ENCODE data around the gene SPATA19. TPM values are rescaled to one million over a fixed set of nuclear protein-coding genes. Genes with fewer than 3 reads are reported as not detected.

Gene SPATA19
- total RNA-seq, 1 donor from 2014 or later, result not detected

DNA sequence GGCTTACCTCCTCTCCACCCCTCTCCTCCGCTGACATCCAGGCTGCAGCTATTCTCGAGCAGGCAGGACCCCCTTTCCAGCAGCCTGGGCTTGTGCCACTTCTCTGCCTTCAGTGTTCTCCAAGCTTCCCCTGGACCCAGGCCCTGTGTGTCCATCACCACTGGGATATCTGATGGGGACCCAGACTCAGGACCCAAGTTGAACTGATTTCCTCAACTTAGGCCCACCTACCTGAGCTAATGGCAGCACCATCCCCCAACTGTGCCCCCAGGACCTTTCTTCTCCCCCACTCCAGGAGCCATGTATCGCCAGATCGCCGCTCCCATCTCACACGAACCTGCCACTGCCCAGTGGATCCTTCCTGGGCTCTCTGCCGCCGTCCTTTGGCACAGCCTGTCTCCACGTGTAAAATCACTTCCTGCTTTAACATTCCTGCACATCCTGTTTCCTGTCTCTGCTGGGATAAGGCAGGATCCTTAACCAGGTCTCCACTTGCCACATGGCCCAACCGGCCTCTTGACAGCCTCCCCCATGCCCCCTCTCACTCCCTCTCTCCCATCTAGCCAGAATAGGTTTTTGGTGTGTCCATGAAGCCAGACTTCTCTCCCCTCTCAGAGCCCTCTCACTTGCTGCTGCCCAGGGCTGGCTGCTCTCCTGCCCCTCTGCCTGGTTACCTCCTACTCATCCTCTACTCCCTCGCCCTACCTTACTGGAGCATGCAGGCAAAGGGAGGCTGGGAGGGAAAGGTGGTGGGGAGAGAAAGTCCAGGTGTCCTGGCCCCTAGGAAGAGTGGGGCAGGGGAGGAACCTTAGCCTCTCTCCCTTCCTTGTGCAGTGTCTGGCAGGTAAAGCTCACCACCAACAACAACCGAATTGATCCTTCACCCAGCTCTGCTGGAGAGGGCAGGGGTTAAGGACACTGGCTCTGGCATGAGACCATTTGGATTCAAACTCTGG is 9.4 kb downstream of the SPATA19 start:
- no peak for DNase-seq (ENCODE audit: low read depth, low spot score)

DNA sequence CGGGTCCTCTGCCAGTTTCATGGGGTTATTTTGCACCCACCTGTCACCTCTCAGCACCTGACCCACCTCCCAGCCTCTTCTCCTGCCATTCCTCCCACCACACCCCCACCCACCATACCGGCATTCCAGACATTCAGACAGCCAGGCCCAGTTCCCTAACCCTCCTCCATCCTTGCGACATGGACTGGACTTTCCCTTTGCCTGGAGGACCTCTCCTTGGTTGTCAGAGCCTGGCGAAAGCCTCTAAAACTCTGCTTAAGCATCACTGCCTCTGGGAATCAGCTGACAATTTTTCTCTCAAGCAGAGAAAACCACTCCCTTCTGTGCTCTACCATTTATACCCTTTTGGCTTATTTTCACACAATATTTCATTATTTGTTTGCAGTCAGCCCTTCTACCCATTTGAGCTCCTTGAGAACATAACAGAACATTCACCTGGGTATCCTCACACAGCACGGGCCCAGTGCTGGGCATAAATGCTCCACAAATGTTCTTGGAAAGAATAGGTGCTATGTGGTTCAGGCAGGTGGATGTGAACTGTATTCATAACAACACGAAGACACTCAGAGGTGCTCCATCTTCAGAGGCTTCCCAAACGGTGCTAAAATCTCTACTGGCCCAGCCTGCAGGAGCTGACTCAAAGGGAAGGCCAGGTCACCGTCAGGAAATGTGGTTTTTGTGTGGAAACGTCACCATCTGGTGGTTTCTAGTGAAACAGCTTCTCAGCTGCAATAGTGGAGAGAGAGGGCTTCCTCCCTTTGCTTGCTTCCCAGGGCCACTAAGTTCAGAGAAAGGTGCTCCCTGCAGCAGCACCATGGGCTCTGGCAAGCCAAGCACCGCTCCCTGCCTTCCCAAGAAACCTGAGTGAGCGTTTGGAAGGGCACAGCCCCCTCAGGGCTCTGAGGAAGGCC is 10.4 kb downstream of the SPATA19 start:
- no peak for DNase-seq (ENCODE audit: low read depth, low spot score)

DNA sequence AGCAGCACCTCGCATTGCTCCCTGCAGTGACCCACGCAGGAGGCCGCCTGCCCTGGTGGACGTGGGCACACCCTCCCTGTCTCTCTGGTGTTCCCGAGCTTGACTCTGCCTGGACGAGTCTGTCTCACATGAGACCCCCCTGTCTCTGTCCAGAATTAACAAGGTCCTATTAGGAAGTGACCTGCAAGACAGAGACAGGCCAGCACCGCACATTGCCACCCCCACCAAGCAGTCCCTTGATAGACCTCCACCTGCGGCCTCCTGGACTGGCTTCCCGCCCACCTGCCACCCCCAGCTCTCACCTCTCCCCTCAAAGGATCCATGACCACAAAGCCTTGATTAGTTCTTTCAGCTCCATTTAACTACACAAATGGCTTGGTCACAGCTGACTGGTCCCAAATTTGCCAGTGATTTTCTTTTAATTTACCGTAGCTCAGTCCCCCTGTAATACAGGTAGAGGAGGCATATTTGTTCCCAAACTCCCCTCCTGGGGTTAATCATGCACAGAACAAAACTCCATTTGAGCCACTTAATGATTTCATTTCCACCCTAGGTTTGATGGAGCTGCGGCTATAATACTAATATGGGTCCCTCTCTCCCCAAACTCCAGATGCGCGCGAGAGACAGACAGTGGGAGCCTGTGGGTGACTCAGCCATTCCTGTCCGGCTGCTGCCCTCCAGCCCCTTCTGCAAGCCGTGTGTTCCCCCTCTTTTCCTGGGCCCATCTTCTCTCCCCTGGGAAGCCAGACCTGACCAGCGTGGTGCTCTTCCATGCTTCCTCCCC is 11.2 kb downstream of the SPATA19 start:
- DNase-seq (ENCODE audit: low read depth, low spot score), result no peak

DNA sequence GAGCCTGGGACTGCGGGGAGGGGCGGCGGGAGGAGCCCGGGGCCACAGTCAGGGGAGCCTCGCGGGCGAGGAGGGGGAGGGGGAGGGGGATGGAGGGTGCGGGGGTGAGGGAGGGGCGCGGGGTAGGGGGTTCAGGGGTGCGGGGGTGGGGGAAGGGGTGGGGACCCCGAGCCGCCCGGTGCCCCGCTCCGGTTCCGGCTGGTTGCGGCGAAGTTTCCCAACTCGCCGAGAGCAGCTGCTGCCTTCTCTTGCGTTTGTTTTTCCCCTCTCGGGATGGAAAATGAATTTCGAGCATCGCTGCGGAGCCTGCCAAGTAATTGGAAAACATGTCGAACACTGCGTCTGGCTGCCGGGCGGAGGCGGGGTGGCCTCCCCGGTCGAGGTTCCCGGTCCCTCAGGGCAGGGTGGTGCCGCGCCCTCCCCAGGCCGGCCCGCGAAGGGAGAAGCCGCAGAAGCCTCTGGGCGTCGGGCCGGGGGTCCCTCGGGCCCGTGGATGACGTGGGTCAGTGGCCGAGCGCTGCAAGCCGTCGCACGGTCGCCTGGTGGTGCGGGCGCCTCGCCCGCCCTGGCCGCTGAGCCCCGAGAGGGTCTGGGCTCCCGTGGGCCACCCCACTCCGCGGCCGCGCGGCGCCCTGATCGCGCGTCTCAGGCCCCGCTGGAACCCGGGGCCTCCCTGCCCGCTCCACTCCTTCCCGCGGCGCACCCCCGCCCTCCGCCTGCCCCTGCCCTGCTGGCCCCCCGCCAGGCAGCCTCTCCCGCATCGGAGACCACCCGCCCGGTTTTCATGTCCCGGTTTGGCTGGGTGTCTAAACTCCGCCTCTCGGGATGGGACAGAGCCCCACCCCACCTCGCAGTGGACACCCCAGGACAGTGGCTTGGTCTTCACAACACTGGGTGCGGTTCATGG is 12.1 kb downstream of the SPATA19 start:
- no peak for DNase-seq (ENCODE audit: low read depth, low spot score)

DNA sequence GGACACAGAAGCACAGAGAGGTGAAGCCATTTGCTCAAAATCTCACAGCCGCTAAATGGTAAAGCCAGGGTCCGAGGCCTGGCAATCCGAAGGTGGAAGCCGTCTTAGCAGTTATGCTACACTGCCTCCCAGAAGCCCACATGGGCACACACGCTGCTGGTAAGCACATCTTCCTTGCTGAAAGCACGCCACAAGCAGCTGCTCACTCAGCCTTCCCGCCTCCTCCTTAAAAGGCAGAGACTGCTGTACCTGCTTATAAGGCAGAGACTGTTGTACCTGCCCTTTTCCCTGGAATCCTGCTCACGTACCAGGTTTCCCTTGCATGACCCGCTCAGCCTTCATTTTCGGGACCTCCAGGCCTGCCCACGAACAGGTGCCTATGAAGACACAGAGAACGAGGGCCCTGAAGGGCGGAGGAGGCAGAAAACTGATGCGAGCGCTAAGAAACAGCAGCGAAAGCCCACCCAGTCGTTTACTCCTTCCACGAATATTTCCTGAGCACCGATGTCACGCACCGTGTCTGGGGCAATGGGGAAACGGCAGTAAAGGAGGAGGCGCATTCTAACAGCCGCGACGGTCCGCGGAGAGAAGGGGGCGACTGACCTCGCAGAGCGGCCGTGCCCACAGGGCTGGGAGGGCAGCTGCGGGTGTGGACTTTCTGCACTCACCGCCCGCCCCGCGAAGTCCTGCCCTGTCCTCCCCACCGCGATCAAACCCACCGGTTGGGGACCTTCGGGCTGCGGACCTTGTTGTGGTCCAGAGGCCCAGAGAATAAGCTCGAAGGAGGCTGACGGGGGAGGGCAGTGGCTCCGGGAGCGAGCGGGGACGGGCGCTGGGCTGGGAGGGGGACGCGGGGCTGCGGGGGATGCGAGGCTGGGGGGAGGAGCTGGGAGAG is 13.0 kb downstream of the SPATA19 start:
- DNase-seq (ENCODE audit: low read depth, low spot score), result no peak

DNA sequence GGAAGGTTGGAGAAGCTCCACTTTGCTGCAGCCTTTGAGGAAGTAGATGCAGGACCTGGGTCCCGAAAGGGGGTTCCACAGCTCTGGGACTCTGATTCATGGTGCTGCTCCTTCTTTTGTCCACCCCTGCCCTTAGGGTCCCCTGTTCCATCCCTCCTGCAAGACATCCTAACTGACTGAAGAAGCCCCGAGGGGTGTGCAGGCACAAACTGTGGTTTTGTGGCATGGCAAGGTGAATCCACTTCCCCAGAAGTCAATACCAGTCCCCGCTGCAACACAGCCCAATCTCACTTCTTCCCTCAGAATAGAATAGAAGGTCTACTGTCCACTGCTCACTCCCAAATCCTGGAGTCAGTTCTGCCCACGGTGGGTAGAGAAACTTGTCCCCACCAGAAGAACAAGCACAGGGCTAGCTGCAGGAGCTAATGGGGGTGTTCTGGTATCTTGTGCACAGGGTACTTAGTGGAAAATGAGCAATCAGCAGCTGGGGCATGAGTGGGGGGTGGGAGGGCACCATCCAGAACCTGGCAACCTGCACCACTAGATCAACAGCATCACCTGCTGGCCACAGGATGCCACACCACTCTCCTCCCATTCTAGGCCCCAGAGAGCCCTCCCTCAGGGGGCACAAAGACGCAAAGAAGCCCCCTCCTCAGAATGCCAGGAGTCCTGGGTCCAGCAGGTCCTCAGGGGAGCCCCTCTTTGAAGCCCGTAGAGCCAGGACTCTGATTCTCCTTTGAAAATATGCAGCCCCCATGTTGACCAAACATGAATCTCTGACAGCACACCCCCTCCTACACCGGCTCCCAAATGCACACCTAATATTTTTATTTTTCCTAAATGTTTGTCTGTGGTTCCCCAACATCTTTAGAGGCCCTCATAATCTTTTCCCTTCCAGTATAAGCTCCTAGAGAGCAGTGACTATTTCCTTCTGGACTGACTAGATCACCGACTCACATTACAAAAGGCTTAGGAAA is 14.1 kb downstream of the SPATA19 start:
- DNase-seq (ENCODE audit: low read depth, low spot score), result no peak

DNA sequence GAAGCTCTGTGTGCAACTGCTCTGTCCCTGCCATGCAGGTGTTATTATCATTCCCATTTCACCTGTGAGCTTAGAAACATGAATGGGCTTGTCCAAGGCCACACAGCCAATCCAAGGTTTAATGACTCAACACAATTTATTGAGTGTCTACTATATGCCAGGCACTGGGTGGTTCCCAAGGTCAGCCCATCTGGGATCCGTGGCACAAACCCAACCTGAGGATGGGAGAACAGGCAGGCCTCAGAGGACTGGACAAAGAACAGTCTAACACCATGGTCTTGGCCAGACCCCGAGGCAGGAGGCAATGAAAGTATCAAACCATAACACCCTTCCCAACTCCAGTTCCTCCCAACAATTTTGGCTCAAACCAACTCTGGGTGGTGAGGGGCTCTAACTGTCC is 15.7 kb downstream of the SPATA19 start:
- DNase-seq (ENCODE audit: low read depth, low spot score), result no peak

DNA sequence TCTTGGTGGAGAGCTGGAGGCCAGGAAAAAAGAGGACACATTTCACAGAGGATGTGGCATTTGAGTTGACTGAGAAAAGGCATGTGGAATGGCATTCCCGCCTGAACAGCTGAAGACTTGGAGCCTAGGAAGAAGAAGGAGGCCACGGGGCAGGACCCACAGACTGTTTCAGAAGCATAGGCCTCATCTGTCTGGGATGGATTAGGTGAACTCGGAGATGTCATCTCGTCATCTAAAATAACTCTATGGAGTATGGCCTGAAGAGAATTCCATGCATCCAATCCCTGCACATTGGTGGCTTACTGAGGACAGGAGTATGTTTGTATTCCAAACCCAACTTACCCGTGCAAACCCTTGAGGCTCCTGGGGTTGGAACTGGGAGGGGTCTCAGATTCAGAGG is 16.4 kb downstream of the SPATA19 start:
- DNase-seq (ENCODE audit: low read depth, low spot score), result no peak

DNA sequence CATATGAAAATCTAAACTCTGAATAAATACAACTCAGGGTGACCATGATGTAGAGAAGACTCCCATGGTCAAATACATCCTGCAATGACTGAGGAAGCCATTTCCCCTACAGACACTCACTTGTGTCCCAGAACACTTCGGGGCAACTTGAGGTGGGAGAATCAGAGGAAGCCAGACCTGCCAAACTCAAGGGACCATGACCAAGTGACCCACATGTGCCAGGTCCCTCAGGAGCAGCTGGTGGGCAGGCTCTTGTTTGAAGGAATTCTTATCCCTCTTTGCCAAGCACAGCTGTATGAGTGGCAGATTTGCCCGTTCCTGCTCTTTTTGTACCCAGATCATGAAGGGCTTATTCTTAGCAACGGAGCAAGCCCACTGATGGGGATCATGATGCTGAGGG is 17.8 kb downstream of the SPATA19 start:
- no peak for DNase-seq (ENCODE audit: low read depth, low spot score)

DNA sequence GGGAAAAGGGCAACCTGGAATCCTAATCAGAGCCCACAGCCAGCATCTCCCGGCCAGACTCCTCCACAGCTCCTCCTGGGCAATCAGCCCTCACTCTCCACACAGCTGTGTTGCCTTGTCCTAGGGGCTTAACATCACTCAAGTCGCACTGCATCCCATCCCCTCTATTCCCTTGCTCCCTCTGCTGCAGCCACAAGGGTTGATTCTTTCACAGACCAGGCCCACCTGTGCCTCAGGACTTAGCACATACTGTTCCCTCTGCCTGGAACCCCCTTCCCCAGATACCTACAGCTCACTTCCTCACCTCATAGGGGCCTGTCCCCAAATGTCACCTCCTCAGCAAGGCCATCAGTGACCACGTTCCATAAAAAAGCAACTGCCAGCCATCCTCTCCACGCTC is 18.4 kb downstream of the SPATA19 start:
- DNase-seq (ENCODE audit: low read depth, low spot score), result no peak

DNA sequence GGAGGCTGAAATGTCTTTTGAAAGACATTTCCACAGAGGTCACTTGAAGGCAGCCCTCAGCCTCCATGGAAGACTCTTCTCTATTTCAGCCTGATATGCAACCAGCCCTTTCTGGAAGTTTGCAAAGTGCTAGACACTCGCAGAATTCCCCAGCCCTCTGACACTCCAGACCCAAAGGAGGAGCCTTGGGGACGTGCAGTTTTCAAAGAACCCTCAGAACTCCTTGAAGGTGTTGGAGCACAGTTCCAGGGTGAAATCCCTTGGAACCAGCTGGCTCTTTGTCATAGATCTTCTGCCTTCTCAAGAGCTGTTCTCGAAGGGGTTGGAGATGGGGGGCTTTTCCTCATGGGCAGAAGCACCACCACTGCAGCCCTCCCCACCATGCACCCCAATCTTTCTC is 19.6 kb downstream of the SPATA19 start:
- DNase-seq (ENCODE audit: low read depth, low spot score), result no peak

DNA sequence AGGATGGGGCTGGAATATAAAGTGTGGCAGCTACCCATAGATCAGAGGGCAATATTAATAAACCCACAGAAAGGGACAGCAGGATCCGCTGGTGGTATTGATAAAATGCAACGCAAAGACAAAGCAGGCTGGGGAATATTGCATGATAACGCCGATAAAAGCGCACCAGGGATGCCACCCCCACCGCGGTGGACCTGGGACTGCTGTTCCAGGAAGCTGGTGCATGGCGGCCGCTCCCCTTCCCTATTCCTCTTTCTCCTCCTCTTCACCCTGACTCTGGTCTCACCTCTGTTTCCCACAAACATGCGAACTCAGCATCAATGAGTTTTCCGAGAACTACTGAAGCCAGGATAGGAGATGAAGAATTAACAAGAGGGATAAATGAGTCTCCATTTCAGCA is 20.2 kb downstream of the SPATA19 start:
- DNase-seq (ENCODE audit: low read depth, low spot score), result no peak

DNA sequence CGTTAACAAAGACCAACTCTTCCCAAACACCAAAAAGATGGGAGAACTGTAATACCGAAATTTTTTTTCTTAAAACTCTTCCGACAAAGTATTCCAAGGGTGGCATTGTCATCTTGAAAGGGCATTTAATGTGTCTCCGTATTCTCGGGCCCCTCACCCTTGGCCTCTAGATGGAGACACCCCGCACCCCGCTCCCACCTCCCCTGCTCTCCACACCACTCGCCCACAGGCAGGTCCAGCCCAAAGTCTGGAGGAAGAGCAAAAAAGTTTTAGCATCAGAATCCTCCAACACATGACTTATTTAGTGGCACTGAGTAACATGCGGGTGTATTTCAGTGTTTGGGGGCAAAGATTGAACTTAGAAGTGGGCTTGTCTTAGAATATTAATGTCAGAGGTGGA is 20.7 kb downstream of the SPATA19 start:
- DNase-seq (ENCODE audit: low read depth, low spot score), result no peak

DNA sequence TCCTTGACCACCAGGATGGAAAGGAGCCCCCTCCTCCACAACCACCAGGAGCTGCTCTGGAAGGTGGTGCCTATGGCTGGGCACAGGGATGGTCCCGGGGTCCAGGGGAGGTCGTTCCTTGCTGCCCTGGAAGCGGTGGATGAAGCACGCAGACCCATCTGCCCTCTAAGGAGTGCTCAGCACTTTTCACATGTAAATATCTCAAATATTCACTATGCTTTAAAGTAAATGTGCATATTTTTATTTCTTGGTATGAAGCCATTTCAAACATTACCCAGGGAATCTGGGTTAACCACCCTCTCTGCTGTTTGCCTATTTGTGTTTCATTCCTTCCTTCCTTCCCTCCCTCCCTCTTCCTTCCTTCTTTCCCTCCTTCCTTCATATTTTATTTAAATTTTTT is 21.7 kb downstream of the SPATA19 start:
- no peak for DNase-seq (ENCODE audit: low read depth, low spot score)

DNA sequence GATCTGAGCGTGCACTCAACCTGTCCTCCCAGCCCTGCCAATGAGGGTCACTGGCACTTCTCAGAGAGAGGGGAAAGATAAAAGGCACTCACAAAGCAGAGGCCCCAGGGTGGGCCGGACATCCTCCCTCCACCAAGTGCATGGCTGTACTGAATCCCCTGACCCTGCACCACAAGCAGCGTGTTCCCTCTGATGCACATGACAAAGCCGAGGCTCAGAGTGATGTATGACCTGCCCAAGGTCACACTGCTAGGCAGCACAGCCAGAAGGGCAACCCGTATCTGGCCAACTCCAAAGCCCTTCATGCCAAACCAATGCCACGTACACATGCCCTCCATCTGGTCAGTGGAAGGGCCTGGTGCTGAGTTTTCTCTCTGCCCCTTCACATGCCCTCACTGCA is 22.1 kb downstream of the SPATA19 start:
- no peak for DNase-seq (ENCODE audit: low read depth, low spot score)

DNA sequence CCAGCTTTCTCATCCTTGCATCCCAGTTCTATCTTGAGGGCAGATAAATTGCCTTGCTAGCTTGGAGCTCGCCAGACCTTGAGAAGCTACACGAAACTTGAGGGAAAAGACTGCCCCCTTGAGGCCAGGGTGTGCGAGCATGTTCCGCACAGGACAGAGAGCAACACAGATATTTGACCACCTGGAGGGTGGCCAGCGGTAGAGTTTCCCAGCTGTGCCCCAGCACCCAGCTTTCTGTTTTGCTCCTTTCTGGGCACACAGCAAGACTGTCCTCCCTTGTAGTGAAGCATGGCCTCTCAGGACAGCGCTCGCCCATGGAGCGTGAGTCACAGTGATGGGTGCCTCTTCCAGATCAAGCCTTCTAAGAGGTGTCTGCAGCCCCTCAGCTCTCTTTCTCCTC is 23.5 kb downstream of the SPATA19 start:
- no peak for DNase-seq (ENCODE audit: low read depth, low spot score)

DNA sequence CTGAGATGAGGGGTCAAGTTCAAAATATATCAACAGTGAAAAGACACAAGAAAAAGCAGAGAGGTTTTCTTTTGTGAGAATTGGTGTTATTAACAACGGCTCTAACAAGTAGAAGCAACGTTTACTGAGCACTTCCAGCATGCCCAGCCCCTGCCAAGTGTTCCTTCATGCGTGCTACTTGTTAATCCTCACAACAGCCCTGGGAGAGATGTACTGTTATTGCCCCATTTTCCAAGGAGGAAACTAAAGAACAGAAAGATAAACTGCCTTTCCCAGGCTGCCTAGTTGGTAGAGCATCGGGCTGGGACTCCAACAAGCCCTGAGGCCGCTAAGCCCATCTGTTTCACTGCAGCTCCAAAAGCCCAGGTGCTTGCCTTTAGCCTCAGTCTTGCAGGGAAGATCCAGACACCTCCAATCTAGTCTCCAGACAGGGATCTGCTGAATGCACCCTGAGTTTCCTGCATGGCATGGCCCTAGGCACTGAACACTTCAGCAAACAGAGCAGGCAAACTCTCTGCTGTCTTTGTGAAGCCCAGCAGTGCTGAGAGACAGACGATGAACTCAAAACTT is 25.5 kb downstream of the SPATA19 start:
- DNase-seq (ENCODE audit: low read depth, low spot score), result no peak

DNA sequence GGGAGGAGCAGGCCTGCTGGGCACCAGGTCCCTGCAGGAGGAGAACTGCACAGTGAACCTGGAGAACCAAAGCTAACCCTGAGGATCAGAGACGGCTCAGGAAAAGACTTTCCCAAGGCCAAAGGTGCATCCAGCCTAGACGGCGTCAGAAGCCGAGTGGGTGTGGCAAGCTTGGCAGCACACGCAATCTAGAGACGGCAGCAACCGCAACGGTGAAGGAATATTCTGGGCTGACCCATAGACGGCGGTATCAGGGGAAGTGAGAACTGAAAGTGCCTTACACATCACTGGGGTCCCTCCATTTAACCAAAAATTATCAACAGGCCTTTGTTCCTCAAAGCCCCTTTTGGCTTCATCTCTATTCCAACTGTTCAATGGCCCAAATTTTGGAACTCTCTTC is 26.2 kb downstream of the SPATA19 start:
- DNase-seq (ENCODE audit: low read depth, low spot score), result no peak
